ENCODE data around the gene COG1.

GRCh38 chr17:73247726-73248125, 54.9 kb downstream of the COG1 start:
- TF ChIP-seq CTCF (IDR thresholded peaks at IDR 0.05) (no peak), POLR2A (IDR thresholded peaks at IDR 0.05) (no peak)

Measured in body of pancreas (tissue), 4 donors.